ENCODE results near the gene MRPL33. TPM values are rescaled to one million over a fixed set of nuclear protein-coding genes. Genes with fewer than 3 reads are reported as not detected.

Gene MRPL33
- total RNA-seq, 1 donor from 2014 or later, result 63.3 TPM

GRCh38 chr2:27730261-27730662, 41.3 kb upstream of the MRPL33 start:
- H3K4me3 Mint-ChIP-seq (ENCODE audit: low read depth), result no peak overlapping the region
- H3K36me3 Mint-ChIP-seq (ENCODE audit: insufficient read depth), result no peaks in the 10 kb centered on the region
- peaks cover 4% of the 10 kb centered on the region for H3K4me1 Mint-ChIP-seq (ENCODE audit: low read depth)
- no peaks in the 10 kb centered on the region for H3K9me3 Mint-ChIP-seq (ENCODE audit: low read depth)
- TF ChIP-seq CTCF (IDR thresholded peaks at IDR 0.05; ENCODE audit: unreplicated experiment), result no peak
- H3K27me3 Mint-ChIP-seq, result peaks cover 9% of the 10 kb centered on the region
- DNase-seq (ENCODE audit: low spot score, unreplicated experiment), result no peak
- no peak overlapping the region for H3K27ac Mint-ChIP-seq

GRCh38 chr2:27730980-27731691, 40.4 kb upstream of the MRPL33 start:
- Mint-ChIP-seq H3K36me3 (ENCODE audit: insufficient read depth) (no peaks in the 10 kb centered on the region), H3K4me1 (ENCODE audit: low read depth) (peaks cover 4% of the 10 kb centered on the region), H3K9me3 (ENCODE audit: low read depth) (no peaks in the 10 kb centered on the region), H3K27me3 (peaks cover 9% of the 10 kb centered on the region), H3K27ac (no peak overlapping the region), H3K4me3 (ENCODE audit: low read depth) (no peak overlapping the region)
- TF ChIP-seq CTCF (IDR thresholded peaks at IDR 0.05; ENCODE audit: unreplicated experiment), result no peak
- no peak for DNase-seq (ENCODE audit: low spot score, unreplicated experiment)

- Mint-ChIP-seq H3K36me3 (ENCODE audit: insufficient read depth) (no peaks in the 10 kb centered on the region), H3K27me3 (peaks cover 12% of the 10 kb centered on the region), H3K9me3 (ENCODE audit: low read depth) (no peaks in the 10 kb centered on the region), H3K27ac (no peak overlapping the region), H3K4me1 (ENCODE audit: low read depth) (peaks cover 14% of the 10 kb centered on the region), H3K4me3 (ENCODE audit: low read depth) (no peak overlapping the region)
- no peak for TF ChIP-seq CTCF (IDR thresholded peaks at IDR 0.05; ENCODE audit: unreplicated experiment)
- DNase-seq (ENCODE audit: low spot score, unreplicated experiment), result no peak
Observed at GRCh38 chr2:27734305-27734704, 37.2 kb upstream of the MRPL33 start.

- no peak for TF ChIP-seq CTCF (IDR thresholded peaks at IDR 0.05; ENCODE audit: unreplicated experiment)
- Mint-ChIP-seq H3K27me3 (peaks cover 12% of the 10 kb centered on the region), H3K9me3 (ENCODE audit: low read depth) (no peaks in the 10 kb centered on the region), H3K4me1 (ENCODE audit: low read depth) (peaks cover 14% of the 10 kb centered on the region), H3K4me3 (ENCODE audit: low read depth) (peak overlapping the region; percentile 73), H3K27ac (no peak overlapping the region), H3K36me3 (ENCODE audit: insufficient read depth) (no peaks in the 10 kb centered on the region)
- peak; percentile 26 for DNase-seq (ENCODE audit: low spot score, unreplicated experiment)
Observed at GRCh38 chr2:27735263-27735904, 36.1 kb upstream of the MRPL33 start.

GRCh38 chr2:27736031-27736889, 35.3 kb upstream of the MRPL33 start:
- H3K27me3 Mint-ChIP-seq, result peaks cover 12% of the 10 kb centered on the region
- TF ChIP-seq CTCF (IDR thresholded peaks at IDR 0.05; ENCODE audit: unreplicated experiment), result no peak
- H3K4me1 Mint-ChIP-seq (ENCODE audit: low read depth), result peaks cover 14% of the 10 kb centered on the region
- DNase-seq (ENCODE audit: low spot score, unreplicated experiment), result no peak
- H3K27ac Mint-ChIP-seq, result no peak overlapping the region
- H3K4me3 Mint-ChIP-seq (ENCODE audit: low read depth), result no peak overlapping the region
- H3K36me3 Mint-ChIP-seq (ENCODE audit: insufficient read depth), result no peaks in the 10 kb centered on the region
- peaks cover 6% of the 10 kb centered on the region for H3K9me3 Mint-ChIP-seq (ENCODE audit: low read depth)
